Measurements from ENCODE around the gene TCEA2. TPM values are rescaled to one million over a fixed set of nuclear protein-coding genes. Genes with fewer than 3 reads are reported as not detected.

The TCEA2 gene
- total and polyA plus RNA-seq, 2 donors (not counting 1 experiment from before 2014, with no cell fraction given): 58.1 to 63.9 TPM

DNA sequence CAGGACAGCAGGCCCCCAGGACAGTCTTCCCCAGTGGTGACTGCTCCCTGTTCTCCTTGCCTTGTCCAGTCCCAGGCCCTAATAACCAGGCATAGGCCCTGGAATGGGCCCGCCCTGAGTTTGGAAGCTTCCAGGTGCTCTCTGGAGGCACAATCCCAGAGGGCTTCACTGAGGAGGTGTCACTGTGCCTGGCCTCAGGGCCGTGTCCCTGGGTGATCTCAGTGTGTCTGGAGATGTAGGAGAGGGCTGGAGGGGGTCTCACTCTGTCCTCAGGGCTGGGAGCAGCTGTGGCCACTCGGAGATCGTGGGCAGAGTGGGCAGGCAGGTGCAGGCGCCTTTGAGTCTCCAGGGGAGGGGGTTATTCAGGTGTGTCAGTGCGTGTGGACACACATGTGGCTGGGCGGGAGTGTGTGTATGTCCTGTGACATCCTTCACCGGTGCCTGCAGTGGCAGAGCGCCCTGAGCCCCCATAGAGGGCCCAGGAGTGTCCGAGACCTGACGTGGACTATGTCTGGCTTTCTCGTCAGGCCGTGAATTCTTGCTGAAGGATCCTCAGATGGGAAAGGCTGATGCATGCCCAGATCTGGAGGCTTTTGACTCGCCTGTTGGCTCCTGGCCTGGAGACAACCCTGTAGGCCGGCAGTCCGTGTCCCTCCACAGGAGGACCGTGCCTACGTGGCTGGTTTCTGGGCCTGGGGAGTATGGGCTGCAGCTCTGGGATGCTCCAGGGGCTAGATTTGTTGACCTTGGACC is 49.9 kb downstream of the TCEA2 start:
- WGBS (ENCODE audit: insufficient coverage): 84% methylated on average over 18 of the region's 18 CpGs
- H3K9me3 Mint-ChIP-seq (ENCODE audit: insufficient read depth): no peaks in the 10 kb centered on the region
- no peak overlapping the region for H3K27ac Mint-ChIP-seq
- Histone ChIP-seq H3K36me3 (replicated peaks in 1 of 2; ENCODE audit: control extremely low read depth in 1 of 2, control insufficient read depth in 1 of 2, extremely low read depth in 1 of 2, insufficient read depth in 2 of 2, low read length in 1 of 2) (no peaks in the 10 kb centered on the region), H2AFZ (ENCODE audit: insufficient read depth, low read depth, low read length, poor library complexity, severe bottlenecking) (no peak overlapping the region), H3K9ac (ENCODE audit: low read length) (no peak overlapping the region), H3K4me1 (ENCODE audit: control insufficient read depth in 2 of 2, insufficient read depth in 2 of 2, low read length in 2 of 2) (peaks cover 11 to 30% of the 10 kb centered on the region in 2 donors), H3K4me2 (replicated peaks; ENCODE audit: low read depth, low read length, poor library complexity, severe bottlenecking) (peak overlapping the region; percentile 5), H3K79me2 (ENCODE audit: control insufficient read depth, insufficient read depth, low read length) (no peaks in the 10 kb centered on the region), H3K27me3 (replicated peaks in 1 of 4; ENCODE audit: control extremely low read depth in 1 of 4, control insufficient read depth in 3 of 4, insufficient read depth in 4 of 4, low read length in 3 of 4) (peaks cover 0 to 3% (median 0%) of the 10 kb centered on the region in 4 experiments), H4K20me1 (ENCODE audit: control insufficient read depth, insufficient read depth, low read length, poor library complexity, severe bottlenecking) (no peaks in the 10 kb centered on the region), H3K4me3 (ENCODE audit: control extremely low read depth in 1 of 5, extremely low read depth in 1 of 5, insufficient read depth in 1 of 5, low read depth in 2 of 5, low read length in 4 of 5) (no peak overlapping the region), H3K9me3 (ENCODE audit: control extremely low read depth in 1 of 3, control insufficient read depth in 2 of 3, insufficient read depth in 1 of 3, low read length in 2 of 3) (no peaks in the 10 kb centered on the region), H3K27ac (ENCODE audit: low read length in 2 of 2) (no peak overlapping the region)
- ChIA-PET CTCF (interaction anchor here (4.2 kb wide), 1 partner anchor 12 kb away, joined by 19 read pairs; no protein-coding TSS in a partner anchor), POLR2A (no interaction called here)
- peaks cover 23% of the 10 kb centered on the region for H3K4me1 Mint-ChIP-seq
- intact Hi-C loops (cut with micrococcal nuclease): no loop called here
- H3K4me3 Mint-ChIP-seq: no peak overlapping the region
- no peak for DNase-seq
- no peak for ATAC-seq (ENCODE audit: low read depth)
- no peaks in the 10 kb centered on the region for H3K27me3 Mint-ChIP-seq
- TF ChIP-seq, protein P1, sequence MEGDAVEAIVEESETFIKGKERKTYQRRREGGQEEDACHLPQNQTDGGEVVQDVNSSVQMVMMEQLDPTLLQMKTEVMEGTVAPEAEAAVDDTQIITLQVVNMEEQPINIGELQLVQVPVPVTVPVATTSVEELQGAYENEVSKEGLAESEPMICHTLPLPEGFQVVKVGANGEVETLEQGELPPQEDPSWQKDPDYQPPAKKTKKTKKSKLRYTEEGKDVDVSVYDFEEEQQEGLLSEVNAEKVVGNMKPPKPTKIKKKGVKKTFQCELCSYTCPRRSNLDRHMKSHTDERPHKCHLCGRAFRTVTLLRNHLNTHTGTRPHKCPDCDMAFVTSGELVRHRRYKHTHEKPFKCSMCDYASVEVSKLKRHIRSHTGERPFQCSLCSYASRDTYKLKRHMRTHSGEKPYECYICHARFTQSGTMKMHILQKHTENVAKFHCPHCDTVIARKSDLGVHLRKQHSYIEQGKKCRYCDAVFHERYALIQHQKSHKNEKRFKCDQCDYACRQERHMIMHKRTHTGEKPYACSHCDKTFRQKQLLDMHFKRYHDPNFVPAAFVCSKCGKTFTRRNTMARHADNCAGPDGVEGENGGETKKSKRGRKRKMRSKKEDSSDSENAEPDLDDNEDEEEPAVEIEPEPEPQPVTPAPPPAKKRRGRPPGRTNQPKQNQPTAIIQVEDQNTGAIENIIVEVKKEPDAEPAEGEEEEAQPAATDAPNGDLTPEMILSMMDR (IDR thresholded peaks at IDR 0.05): no peak
- no peak for TF ChIP-seq EZH2 (IDR thresholded peaks at IDR 0.05; ENCODE audit: borderline replicate concordance, insufficient read depth, low read depth, low read length, poor library complexity, severe bottlenecking)

DNA sequence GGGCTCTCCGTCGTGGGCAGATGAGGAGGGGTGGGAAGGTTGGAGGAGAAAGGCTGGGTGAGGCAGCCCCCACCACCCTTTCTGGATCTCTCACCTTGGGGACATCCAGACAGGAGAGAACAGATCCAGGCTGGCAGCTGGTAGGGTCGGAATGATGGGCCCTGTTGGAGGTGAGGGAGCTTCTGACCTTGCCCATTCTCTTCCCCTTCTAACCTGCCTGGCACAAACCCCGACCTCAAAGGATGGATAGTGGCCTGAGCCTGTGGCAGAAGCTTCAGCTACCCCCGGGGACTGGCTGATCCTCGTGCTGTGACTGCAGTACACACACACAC is 50.4 kb downstream of the TCEA2 start:
- no peak for TF ChIP-seq EZH2 (IDR thresholded peaks at IDR 0.05; ENCODE audit: borderline replicate concordance, insufficient read depth, low read depth, low read length, poor library complexity, severe bottlenecking)
- TF ChIP-seq, protein P1 (IDR thresholded peaks at IDR 0.05): no peak
- peaks cover 18% of the 10 kb centered on the region for H3K4me1 Mint-ChIP-seq
- Histone ChIP-seq H2AFZ (ENCODE audit: insufficient read depth, low read depth, low read length, poor library complexity, severe bottlenecking) (no peak overlapping the region), H3K27ac (ENCODE audit: low read length in 2 of 2) (no peak overlapping the region), H4K20me1 (ENCODE audit: control insufficient read depth, insufficient read depth, low read length, poor library complexity, severe bottlenecking) (no peaks in the 10 kb centered on the region), H3K9ac (ENCODE audit: low read length) (no peak overlapping the region), H3K4me1 (ENCODE audit: control insufficient read depth in 2 of 2, insufficient read depth in 2 of 2, low read length in 2 of 2) (peaks cover 5 to 24% of the 10 kb centered on the region in 2 donors), H3K79me2 (ENCODE audit: control insufficient read depth, insufficient read depth, low read length) (no peaks in the 10 kb centered on the region), H3K36me3 (replicated peaks in 1 of 2; ENCODE audit: control extremely low read depth in 1 of 2, control insufficient read depth in 1 of 2, extremely low read depth in 1 of 2, insufficient read depth in 2 of 2, low read length in 1 of 2) (no peaks in the 10 kb centered on the region), H3K4me2 (replicated peaks; ENCODE audit: low read depth, low read length, poor library complexity, severe bottlenecking) (no peak overlapping the region), H3K4me3 (ENCODE audit: control extremely low read depth in 1 of 5, extremely low read depth in 1 of 5, insufficient read depth in 1 of 5, low read depth in 2 of 5, low read length in 4 of 5) (no peak overlapping the region), H3K9me3 (ENCODE audit: control extremely low read depth in 1 of 3, control insufficient read depth in 2 of 3, insufficient read depth in 1 of 3, low read length in 2 of 3) (no peaks in the 10 kb centered on the region), H3K27me3 (replicated peaks in 1 of 4; ENCODE audit: control extremely low read depth in 1 of 4, control insufficient read depth in 3 of 4, insufficient read depth in 4 of 4, low read length in 3 of 4) (peaks cover 0 to 3% (median 0%) of the 10 kb centered on the region in 4 experiments)
- intact Hi-C loops (cut with micrococcal nuclease): no loop called here
- no peak for DNase-seq
- H3K27me3 Mint-ChIP-seq: no peaks in the 10 kb centered on the region
- no peak for ATAC-seq (ENCODE audit: low read depth)
- H3K27ac Mint-ChIP-seq: no peak overlapping the region
- H3K4me3 Mint-ChIP-seq: no peak overlapping the region
- WGBS (ENCODE audit: insufficient coverage): 73% methylated on average over 3 of the region's 6 CpGs
- POLR2A ChIA-PET: interaction anchor here (0.6 kb wide), 1 partner anchor 140 kb away, joined by 3 read pairs; no protein-coding TSS in a partner anchor
- CTCF ChIA-PET: interaction anchor here (4.2 kb wide), 1 partner anchor 12 kb away, joined by 19 read pairs; no protein-coding TSS in a partner anchor
- H3K9me3 Mint-ChIP-seq (ENCODE audit: insufficient read depth): no peaks in the 10 kb centered on the region

Measured in B cell (primary cell).